Measurements from ENCODE around the gene WNT7B.

WNT7B gene

DNA sequence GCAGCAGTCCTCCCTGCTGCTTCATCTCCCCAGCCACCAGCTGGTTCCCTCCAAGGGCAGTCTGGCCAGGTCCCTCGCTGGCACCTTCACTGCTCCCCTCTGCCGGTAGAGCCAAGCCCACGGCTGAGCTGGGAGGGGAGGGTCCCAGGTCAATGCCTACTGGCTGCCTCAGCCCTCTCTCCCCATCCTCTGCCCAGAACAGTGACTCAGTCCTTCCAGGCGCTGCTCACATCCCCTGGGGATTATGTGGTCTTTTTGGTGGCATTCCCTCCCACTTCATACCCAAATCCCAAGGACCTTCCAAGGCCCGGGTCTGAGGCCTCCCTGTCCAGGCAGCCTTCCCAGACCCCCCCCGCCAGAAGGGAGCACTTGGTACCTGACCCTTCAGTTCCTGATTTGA, 44.9 kb downstream of the WNT7B start:
- H3K9me3 ChIP-seq (ENCODE audit: control insufficient read depth, insufficient read depth, low read depth, low read length): no peaks in the 10 kb centered on the region
- no peak overlapping the region for H3K9ac ChIP-seq (ENCODE audit: low read length)
- no peaks in the 10 kb centered on the region for H3K36me3 ChIP-seq (ENCODE audit: control insufficient read depth, insufficient read depth, low read length)
- H3K27ac ChIP-seq (ENCODE audit: low read depth, low read length): no peak overlapping the region
- peaks cover 22% of the 10 kb centered on the region; the same call in 1 of the 2 replicates for H3K27me3 ChIP-seq (ENCODE audit: control insufficient read depth, insufficient read depth, low read length)
- H3K4me3 ChIP-seq (ENCODE audit: low read depth, low read length): no peak overlapping the region
- H3K4me1 ChIP-seq (ENCODE audit: control insufficient read depth, insufficient read depth, low read length): no peaks in the 10 kb centered on the region; the same call in 1 of the 2 replicates

DNA sequence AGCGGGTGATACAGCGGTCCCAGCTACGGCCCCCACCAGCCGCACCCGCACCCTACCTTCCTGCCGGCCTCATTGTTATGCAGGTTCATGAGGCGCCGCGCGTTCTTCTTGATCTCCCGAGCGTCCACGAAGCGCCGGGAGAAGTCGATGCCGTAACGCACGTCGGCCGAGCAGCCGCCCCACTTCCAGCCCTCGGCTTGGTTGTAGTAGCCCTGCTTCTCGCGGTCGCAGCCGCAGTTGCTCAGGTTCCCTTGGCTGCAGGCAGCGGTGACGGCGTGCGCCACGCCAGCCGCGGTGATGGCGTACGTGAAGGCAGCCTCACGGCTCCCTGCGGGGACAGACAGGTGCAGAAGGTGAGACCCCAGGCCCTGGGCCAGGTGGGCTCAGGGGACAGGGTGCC, 45.9 kb downstream of the WNT7B start:
- H3K27me3 ChIP-seq (ENCODE audit: control insufficient read depth, insufficient read depth, low read length): peaks cover 22% of the 10 kb centered on the region; the same call in 1 of the 2 replicates
- no peaks in the 10 kb centered on the region for H3K9me3 ChIP-seq (ENCODE audit: control insufficient read depth, insufficient read depth, low read depth, low read length)
- H3K27ac ChIP-seq (ENCODE audit: low read depth, low read length): no peak overlapping the region
- H3K36me3 ChIP-seq (ENCODE audit: control insufficient read depth, insufficient read depth, low read length): no peaks in the 10 kb centered on the region
- H3K4me1 ChIP-seq (ENCODE audit: control insufficient read depth, insufficient read depth, low read length): no peaks in the 10 kb centered on the region; the same call in 1 of the 2 replicates
- no peak overlapping the region for H3K9ac ChIP-seq (ENCODE audit: low read length)
- H3K4me3 ChIP-seq (ENCODE audit: low read depth, low read length): no peak overlapping the region

DNA sequence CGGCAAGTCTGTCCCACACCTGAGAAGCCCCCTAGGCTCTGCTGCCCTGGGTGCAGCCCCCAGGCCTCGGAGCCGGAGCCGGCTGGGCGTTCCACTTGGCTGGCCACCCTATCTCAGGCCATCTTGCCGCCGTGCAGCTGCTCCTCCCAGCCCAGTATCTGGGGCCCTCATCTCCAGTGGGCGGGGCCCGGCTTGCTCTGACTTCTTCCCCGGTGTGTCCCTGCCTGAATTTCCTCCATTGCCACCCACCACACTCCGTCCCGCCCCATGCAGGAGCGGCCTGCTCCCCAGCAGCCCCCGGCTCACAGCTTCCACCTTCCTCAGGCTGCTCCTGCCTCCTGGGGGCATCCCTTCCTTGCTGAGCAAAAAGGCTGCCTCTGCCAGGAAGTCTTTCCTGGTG, 46.6 kb downstream of the WNT7B start:
- no peaks in the 10 kb centered on the region for H3K36me3 ChIP-seq (ENCODE audit: control insufficient read depth, insufficient read depth, low read length)
- H3K4me3 ChIP-seq (ENCODE audit: low read depth, low read length): no peak overlapping the region
- H3K4me1 ChIP-seq (ENCODE audit: control insufficient read depth, insufficient read depth, low read length): no peaks in the 10 kb centered on the region; the same call in 1 of the 2 replicates
- peaks cover 22% of the 10 kb centered on the region; the same call in 1 of the 2 replicates for H3K27me3 ChIP-seq (ENCODE audit: control insufficient read depth, insufficient read depth, low read length)
- H3K9me3 ChIP-seq (ENCODE audit: control insufficient read depth, insufficient read depth, low read depth, low read length): no peaks in the 10 kb centered on the region
- no peak overlapping the region for H3K9ac ChIP-seq (ENCODE audit: low read length)
- H3K27ac ChIP-seq (ENCODE audit: low read depth, low read length): no peak overlapping the region

DNA sequence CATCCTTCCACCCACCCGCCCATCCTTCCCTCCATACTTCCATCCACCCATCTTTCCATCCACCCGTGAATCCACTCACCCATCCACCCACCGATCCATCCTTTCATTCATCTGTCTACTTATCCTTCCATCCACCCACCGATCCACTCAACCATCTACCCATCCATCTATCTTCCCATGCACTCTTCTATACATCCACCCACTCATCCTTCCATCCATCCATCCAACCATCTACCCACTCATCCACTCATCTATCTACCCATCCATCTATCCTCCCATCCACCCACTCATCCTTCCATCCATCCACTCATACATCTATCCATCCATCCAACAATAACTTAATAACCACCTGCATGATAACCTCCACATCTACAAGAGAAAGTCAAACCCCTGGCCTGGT, 47.3 kb downstream of the WNT7B start:
- no peak overlapping the region for H3K27ac ChIP-seq (ENCODE audit: low read depth, low read length)
- H3K27me3 ChIP-seq (ENCODE audit: control insufficient read depth, insufficient read depth, low read length): peaks cover 22% of the 10 kb centered on the region; the same call in 1 of the 2 replicates
- no peaks in the 10 kb centered on the region for H3K36me3 ChIP-seq (ENCODE audit: control insufficient read depth, insufficient read depth, low read length)
- H3K4me1 ChIP-seq (ENCODE audit: control insufficient read depth, insufficient read depth, low read length): no peaks in the 10 kb centered on the region; the same call in 1 of the 2 replicates
- no peak overlapping the region for H3K9ac ChIP-seq (ENCODE audit: low read length)
- H3K9me3 ChIP-seq (ENCODE audit: control insufficient read depth, insufficient read depth, low read depth, low read length): no peaks in the 10 kb centered on the region
- no peak overlapping the region for H3K4me3 ChIP-seq (ENCODE audit: low read depth, low read length)

DNA sequence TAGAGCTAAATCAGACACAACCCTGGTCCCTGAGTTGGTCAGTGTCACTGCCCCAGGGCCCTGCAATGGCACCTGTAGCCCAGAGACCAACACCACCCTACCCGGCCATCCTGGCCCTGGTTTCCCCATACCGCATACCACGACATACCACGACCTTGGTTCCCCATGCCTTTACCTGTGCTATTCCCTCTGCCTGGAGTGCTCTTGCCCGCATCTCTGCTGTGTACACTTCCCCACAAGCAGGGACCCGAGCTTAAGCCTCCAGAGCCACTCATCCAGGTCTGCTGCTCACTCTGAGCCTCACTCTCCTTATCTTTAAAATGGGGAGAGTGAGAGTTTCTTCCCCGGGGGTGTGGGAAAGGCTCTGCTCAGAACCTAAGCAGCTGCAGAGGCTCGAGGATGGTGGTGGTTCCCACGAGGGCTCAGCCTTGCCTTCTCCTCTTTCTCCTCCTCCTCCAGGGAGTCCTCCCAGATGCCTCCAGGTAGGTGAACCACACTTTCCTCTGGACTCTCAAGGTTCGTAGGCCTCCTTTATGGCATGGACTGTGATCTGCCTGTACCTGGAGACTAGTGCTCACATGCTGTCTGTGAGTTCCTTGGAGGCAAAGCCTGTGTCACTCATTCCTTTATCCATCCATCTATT, 48.1 kb downstream of the WNT7B start:
- Histone ChIP-seq H3K27me3 (ENCODE audit: control insufficient read depth, insufficient read depth, low read length) (peaks cover 22% of the 10 kb centered on the region; the same call in 1 of the 2 replicates), H3K9me3 (ENCODE audit: control insufficient read depth, insufficient read depth, low read depth, low read length) (no peaks in the 10 kb centered on the region), H3K4me3 (ENCODE audit: low read depth, low read length) (no peak overlapping the region), H3K9ac (ENCODE audit: low read length) (no peak overlapping the region), H3K36me3 (ENCODE audit: control insufficient read depth, insufficient read depth, low read length) (no peaks in the 10 kb centered on the region), H3K27ac (ENCODE audit: low read depth, low read length) (no peak overlapping the region), H3K4me1 (ENCODE audit: control insufficient read depth, insufficient read depth, low read length) (no peaks in the 10 kb centered on the region; the same call in 1 of the 2 replicates)

DNA sequence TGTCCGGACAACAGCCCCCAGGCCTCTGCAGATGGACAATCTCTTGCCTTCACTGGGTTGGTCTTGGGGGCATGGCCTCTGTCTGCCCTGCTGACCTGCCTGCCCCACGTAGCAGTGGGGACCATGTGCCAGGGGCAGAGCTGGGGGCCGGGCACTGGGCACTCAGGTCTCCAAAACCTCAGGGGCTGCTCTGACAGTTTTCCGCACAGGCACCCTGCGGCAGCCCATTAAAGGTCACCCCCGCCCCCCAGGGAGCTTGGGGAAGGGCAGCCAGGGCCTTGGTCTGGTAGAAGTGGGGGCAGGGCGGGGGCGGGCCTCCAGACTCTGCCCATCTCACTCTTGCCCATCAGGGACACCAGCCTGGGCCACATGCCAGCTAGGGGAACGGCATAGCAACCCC, 49.9 kb downstream of the WNT7B start:
- Histone ChIP-seq H3K9me3 (ENCODE audit: control insufficient read depth, insufficient read depth, low read depth, low read length) (no peaks in the 10 kb centered on the region), H3K27ac (ENCODE audit: low read depth, low read length) (no peak overlapping the region), H3K4me3 (ENCODE audit: low read depth, low read length) (no peak overlapping the region), H3K9ac (ENCODE audit: low read length) (no peak overlapping the region), H3K4me1 (ENCODE audit: control insufficient read depth, insufficient read depth, low read length) (no peaks in the 10 kb centered on the region; the same call in 1 of the 2 replicates), H3K36me3 (ENCODE audit: control insufficient read depth, insufficient read depth, low read length) (no peaks in the 10 kb centered on the region), H3K27me3 (ENCODE audit: control insufficient read depth, insufficient read depth, low read length) (peaks cover 22% of the 10 kb centered on the region; the same call in 1 of the 2 replicates)

DNA sequence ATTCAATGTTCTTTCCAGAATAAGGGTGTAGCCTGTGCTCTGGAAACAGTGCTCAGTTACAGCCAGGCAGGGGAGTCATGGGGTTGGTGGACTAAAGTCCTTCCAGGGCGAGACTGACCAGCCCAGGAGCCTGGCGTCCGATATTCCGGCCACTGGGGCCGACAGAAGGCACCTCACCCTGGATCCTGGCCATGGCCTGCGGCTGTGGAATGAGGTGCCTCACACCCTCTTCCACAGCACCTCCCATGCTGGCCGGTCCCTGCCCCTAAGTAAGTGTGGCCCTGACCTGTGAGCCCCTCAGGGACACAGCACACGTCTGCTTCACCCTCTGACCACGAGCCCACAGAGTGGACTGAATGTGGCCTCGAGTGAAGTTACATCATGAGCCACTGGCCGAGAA, 50.5 kb downstream of the WNT7B start:
- Histone ChIP-seq H3K4me1 (ENCODE audit: control insufficient read depth, insufficient read depth, low read length) (no peaks in the 10 kb centered on the region; the same call in 1 of the 2 replicates), H3K4me3 (ENCODE audit: low read depth, low read length) (no peak overlapping the region), H3K27me3 (ENCODE audit: control insufficient read depth, insufficient read depth, low read length) (peaks cover 18% of the 10 kb centered on the region; the same call in 1 of the 2 replicates), H3K27ac (ENCODE audit: low read depth, low read length) (no peak overlapping the region), H3K36me3 (ENCODE audit: control insufficient read depth, insufficient read depth, low read length) (no peaks in the 10 kb centered on the region), H3K9me3 (ENCODE audit: control insufficient read depth, insufficient read depth, low read depth, low read length) (no peaks in the 10 kb centered on the region), H3K9ac (ENCODE audit: low read length) (no peak overlapping the region)

DNA sequence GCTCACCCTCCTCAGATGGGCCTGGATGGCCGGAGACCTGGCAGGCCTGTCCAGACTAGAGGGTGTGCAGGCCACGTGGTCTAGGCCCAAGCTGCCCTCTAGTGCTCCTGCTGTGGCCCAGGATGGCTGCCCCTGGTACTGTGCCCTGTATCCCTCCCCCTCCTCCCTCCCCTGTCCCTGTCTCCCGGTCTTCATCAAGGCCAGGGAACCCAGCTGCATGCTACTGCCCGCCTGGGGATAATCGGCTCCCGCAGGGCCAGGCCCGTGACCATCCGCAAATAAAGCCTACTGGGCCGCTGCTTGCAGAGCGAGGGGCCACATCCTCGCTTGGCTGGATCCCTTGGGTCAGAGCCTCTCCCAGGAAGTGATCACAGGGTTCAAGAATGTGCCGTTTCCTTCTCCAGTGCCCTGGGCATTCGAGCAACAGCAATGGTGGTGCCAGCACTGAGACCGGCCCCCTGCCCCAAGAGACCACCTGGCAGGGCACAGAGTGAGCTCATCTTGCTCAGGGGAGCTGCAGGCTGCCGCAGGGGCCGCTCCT, 51.1 kb downstream of the WNT7B start:
- peaks cover 13% of the 10 kb centered on the region; the same call in 1 of the 2 replicates for H3K27me3 ChIP-seq (ENCODE audit: control insufficient read depth, insufficient read depth, low read length)
- no peaks in the 10 kb centered on the region; the same call in 1 of the 2 replicates for H3K4me1 ChIP-seq (ENCODE audit: control insufficient read depth, insufficient read depth, low read length)
- H3K36me3 ChIP-seq (ENCODE audit: control insufficient read depth, insufficient read depth, low read length): no peaks in the 10 kb centered on the region
- H3K9ac ChIP-seq (ENCODE audit: low read length): no peak overlapping the region
- no peak overlapping the region for H3K27ac ChIP-seq (ENCODE audit: low read depth, low read length)
- no peaks in the 10 kb centered on the region for H3K9me3 ChIP-seq (ENCODE audit: control insufficient read depth, insufficient read depth, low read depth, low read length)
- H3K4me3 ChIP-seq (ENCODE audit: low read depth, low read length): no peak overlapping the region

DNA sequence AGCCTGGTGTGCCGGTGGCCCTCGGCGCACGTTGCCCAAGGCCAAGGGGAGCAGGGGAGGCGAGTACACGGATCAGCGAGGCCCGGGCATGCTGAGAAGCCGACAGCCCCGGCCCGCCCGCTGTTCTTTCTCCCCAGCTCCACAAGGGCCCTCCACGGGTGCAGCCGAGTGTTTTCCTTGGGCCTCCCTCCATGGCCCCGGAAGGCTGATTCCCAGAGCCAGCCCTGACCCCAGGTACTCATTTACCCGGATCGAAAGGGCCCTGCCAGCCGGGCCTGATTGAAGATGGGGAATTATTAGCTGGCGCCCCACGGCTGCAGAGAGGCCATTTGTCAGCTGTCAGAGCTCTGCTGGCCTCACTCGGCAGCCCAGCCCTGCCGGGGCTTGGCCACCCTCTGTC, 53.1 kb downstream of the WNT7B start:
- no peaks in the 10 kb centered on the region for H3K9me3 ChIP-seq (ENCODE audit: control insufficient read depth, insufficient read depth, low read depth, low read length)
- H3K27me3 ChIP-seq (ENCODE audit: control insufficient read depth, insufficient read depth, low read length): no peaks in the 10 kb centered on the region; the same call in 1 of the 2 replicates
- H3K4me1 ChIP-seq (ENCODE audit: control insufficient read depth, insufficient read depth, low read length): no peaks in the 10 kb centered on the region
- H3K27ac ChIP-seq (ENCODE audit: low read depth, low read length): no peak overlapping the region
- no peak overlapping the region for H3K9ac ChIP-seq (ENCODE audit: low read length)
- H3K36me3 ChIP-seq (ENCODE audit: control insufficient read depth, insufficient read depth, low read length): no peaks in the 10 kb centered on the region
- H3K4me3 ChIP-seq (ENCODE audit: low read depth, low read length): no peak overlapping the region

DNA sequence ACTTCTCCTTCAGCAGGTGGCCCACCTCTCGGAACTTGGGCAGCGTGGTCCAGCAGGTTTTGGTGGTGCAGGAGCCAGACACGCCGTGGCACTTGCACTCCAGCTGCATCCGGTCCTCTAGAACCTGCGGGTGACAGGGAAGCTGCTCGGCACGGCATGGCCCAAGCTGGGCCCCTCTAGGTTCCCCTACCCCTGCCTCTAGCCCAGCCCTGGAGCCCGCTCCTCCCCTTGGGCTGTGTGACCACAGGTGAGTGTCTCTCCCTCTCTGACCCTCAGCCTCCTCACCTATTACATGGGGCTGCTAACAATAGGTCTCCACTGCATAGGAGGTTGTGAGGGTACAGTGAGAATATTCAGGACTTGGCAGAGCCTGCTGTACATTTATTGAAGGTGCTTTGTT, 53.8 kb downstream of the WNT7B start:
- Histone ChIP-seq H3K4me1 (ENCODE audit: control insufficient read depth, insufficient read depth, low read length) (no peaks in the 10 kb centered on the region), H3K9me3 (ENCODE audit: control insufficient read depth, insufficient read depth, low read depth, low read length) (no peaks in the 10 kb centered on the region), H3K9ac (ENCODE audit: low read length) (no peak overlapping the region), H3K36me3 (ENCODE audit: control insufficient read depth, insufficient read depth, low read length) (no peaks in the 10 kb centered on the region), H3K27ac (ENCODE audit: low read depth, low read length) (no peak overlapping the region), H3K27me3 (ENCODE audit: control insufficient read depth, insufficient read depth, low read length) (no peaks in the 10 kb centered on the region; the same call in 1 of the 2 replicates), H3K4me3 (ENCODE audit: low read depth, low read length) (no peak overlapping the region)

DNA sequence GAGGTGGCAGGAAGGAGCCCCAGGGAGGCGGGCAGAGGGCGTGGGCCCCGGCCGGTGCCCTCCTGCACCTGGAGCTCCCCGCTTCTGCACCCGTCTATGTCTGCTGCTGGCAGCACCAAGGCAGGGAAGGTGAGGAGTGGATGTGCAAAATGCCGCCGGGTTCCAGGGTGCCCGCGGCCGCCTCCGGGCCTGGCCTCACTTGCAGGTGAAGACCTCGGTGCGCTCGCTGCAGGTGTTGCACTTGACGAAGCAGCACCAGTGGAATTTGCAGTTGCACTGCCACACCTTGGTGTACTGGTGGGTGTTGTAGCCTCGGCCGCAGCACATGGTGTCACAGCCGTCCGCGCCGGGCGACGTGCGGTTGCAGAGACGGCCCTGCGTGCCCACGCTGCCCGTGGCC, 54.3 kb downstream of the WNT7B start:
- Histone ChIP-seq H3K9me3 (ENCODE audit: control insufficient read depth, insufficient read depth, low read depth, low read length) (no peaks in the 10 kb centered on the region), H3K27ac (ENCODE audit: low read depth, low read length) (no peak overlapping the region)

More for the DNA sequence above, 54.3 kb downstream of the WNT7B start:
- no peaks in the 10 kb centered on the region for H3K36me3 ChIP-seq (ENCODE audit: control insufficient read depth, insufficient read depth, low read length)
- H3K4me1 ChIP-seq (ENCODE audit: control insufficient read depth, insufficient read depth, low read length): no peaks in the 10 kb centered on the region
- H3K4me3 ChIP-seq (ENCODE audit: low read depth, low read length): no peak overlapping the region
- H3K27me3 ChIP-seq (ENCODE audit: control insufficient read depth, insufficient read depth, low read length): no peaks in the 10 kb centered on the region; the same call in 1 of the 2 replicates
- H3K9ac ChIP-seq (ENCODE audit: low read length): no peak overlapping the region
